ENCODE measurements around the gene STAT6.

STAT6 gene

DNA sequence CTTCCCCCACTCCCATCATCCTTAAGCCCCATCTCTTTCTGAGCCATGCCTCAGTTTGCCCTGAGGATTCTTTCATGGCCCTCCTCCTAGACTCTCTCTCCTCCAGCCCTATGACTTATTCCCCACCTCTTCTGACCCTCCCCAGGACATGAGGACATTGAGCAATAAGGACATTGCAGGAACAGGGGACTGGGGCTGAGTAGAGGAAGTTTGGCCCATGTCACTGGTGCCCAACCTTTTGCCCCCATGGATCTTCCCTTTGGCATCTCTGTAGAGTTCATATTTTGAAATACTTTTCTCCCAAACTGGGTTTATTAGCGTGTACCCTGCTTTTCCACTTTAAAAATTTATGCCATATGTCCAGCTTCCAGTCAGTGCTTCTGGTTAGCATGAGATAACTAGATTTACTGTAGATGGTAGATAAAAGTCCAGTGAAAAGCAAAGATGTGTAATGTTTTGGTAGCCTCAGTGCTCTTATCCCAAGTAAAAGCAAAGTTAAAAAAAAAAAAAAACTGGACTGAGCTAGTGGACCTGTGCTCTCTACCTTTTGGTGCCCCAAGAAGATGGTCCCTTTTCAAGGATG, 42.3 kb upstream of the STAT6 start:
- no peak for DNase-seq
- Histone ChIP-seq H3K27ac (peak overlapping the region; percentile 73 to 85), H3K4me3 (no peak overlapping the region), H3K36me3 (peaks cover 38 to 56% (median 50%) of the 10 kb centered on the region in 3 donors), H3K27me3 (no peaks in the 10 kb centered on the region), H3K4me1 (peaks cover 0 to 72% (median 60%) of the 10 kb centered on the region in 4 donors), H3K9me3 (no peaks in the 10 kb centered on the region)
- no peak for TF ChIP-seq CTCF (IDR thresholded peaks at IDR 0.05)
- intact Hi-C loops (cut with DNase I; ENCODE audit: low total_unique reads) = no loop called here

- Histone ChIP-seq H3K27me3 (no peaks in the 10 kb centered on the region), H3K4me3 (no peak overlapping the region), H3K4me1 (peaks cover 0 to 74% (median 62%) of the 10 kb centered on the region in 4 donors), H3K9me3 (no peaks in the 10 kb centered on the region), H3K27ac (peak overlapping the region; percentile 73 to 85), H3K36me3 (peaks cover 38 to 48% (median 43%) of the 10 kb centered on the region in 3 donors)
- peak; percentile 88 to 89 for DNase-seq
- intact Hi-C loops (cut with DNase I; ENCODE audit: low total_unique reads) = no loop called here
- no peak for TF ChIP-seq CTCF (IDR thresholded peaks at IDR 0.05)
Measured at GRCh38 chr12:57152639-57153038, 41.5 kb upstream of the STAT6 start.

GRCh38 chr12:57151741-57152630, 40.8 kb upstream of the STAT6 start:
- intact Hi-C loops (cut with DNase I; ENCODE audit: low total_unique reads) = no loop called here
- peaks cover 31 to 47% (median 43%) of the 10 kb centered on the region in 3 donors for H3K36me3 ChIP-seq
- H3K4me1 ChIP-seq = peaks cover 4 to 76% (median 68%) of the 10 kb centered on the region in 4 donors
- no peaks in the 10 kb centered on the region for H3K27me3 ChIP-seq
- H3K4me3 ChIP-seq = no peak overlapping the region
- TF ChIP-seq CTCF (IDR thresholded peaks at IDR 0.05) = no peak
- DNase-seq = peak in 1 of 2 donors; percentile 84
- H3K9me3 ChIP-seq = no peaks in the 10 kb centered on the region
- H3K27ac ChIP-seq = peak overlapping the region; percentile 73 to 85

DNA sequence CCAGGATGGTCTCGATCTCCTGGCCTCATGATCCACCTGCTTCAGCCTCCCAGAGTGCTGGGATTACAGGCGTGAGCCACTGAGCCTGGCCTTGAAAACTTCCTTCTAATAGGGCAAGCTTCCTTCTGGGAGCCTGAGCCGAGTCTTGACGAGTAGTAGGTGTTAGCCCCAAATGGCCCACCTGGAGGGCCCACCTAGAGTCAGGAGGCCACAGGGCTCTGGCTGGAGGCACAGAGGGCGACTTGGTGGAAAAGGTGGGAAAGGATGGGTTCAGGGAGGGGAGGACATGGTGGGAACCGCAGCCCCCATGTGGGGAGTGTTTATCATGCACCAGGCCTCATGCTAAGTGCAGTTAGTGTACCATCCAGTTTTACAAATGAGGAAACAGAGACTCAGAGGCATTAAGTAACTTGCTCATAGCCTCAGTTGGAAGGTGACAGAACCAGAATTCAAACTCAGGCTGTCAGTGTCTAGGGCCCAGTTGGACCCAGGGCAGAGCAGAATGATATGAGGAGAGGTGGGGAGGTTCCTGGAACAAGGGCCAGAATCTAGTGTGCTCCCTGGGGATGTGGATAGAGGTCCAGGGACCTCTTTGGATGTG, 39.3 kb upstream of the STAT6 start:
- Histone ChIP-seq H3K27me3 (no peaks in the 10 kb centered on the region), H3K36me3 (peaks cover 26 to 47% (median 43%) of the 10 kb centered on the region in 3 donors), H3K4me3 (no peak overlapping the region), H3K27ac (peak overlapping the region; percentile 73 to 85), H3K9me3 (no peaks in the 10 kb centered on the region), H3K4me1 (peaks cover 4 to 91% (median 83%) of the 10 kb centered on the region in 4 donors)
- DNase-seq = no peak
- TF ChIP-seq CTCF (IDR thresholded peaks at IDR 0.05) = no peak
- intact Hi-C loops (cut with DNase I; ENCODE audit: low total_unique reads) = no loop called here

DNA sequence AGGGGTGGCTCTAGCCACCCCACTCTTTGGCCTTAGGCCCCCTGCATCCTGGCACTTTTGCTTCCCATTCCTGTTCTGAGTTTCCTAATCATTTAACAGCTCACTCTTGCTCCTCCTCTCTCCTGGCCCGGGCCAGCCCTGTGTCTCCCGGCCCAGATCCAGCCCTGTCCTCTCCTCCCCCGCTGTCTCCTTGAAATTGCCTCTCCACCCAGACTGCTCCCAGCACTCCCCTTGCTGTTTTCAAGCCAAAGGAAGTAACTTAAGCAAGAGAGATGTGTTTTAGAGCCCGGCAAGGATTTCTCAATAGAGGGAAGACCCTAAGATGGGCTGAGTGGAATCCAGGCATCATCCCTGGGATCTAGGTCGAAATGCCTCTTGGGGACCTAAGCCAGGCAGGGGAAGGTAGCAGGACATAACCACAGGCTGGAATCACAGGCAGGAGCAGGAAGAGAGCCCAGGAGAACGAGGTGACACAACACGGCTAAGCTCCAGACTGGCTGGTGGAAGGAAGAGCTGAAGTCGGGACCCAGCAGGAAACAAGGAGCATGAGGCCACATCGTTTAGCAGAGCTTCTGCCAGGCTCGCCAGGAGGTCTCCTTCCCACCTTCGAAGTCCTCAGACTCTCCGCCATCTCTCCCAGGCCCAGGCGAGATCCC, 38.2 kb upstream of the STAT6 start:
- intact Hi-C loops (cut with DNase I; ENCODE audit: low total_unique reads) = no loop called here
- Histone ChIP-seq H3K27me3 (no peaks in the 10 kb centered on the region), H3K27ac (peak overlapping the region; percentile 73 to 85), H3K9me3 (no peaks in the 10 kb centered on the region), H3K4me3 (no peak overlapping the region), H3K4me1 (peaks cover 4 to 97% (median 90%) of the 10 kb centered on the region in 4 donors), H3K36me3 (peaks cover 26 to 47% (median 43%) of the 10 kb centered on the region in 3 donors)
- no peak for TF ChIP-seq CTCF (IDR thresholded peaks at IDR 0.05)
- DNase-seq = peak; percentile 90 to 94

Measured in tibial artery (tissue), 4 donors.